SK-N-SH treated with all-trans-retinoic acid at 6 μM for 48 hours (cell line): ENCODE data around the gene ZNF618.

Experiments used
- ATAC-seq: fragments of 200-7000 bp; cut with Tn5 transposase; 3 replicates; pipeline ENCODE4 v1.9.1; 2020; ENCODE audit warnings: mild to moderate bottlenecking, moderate library complexity
- ARNTL ChIP-seq: fragments of 450-650 bp; formaldehyde crosslinking; IDR thresholded peaks from 2 replicates; pipeline ENCODE4 v1.5.0; 2020; ENCODE audit warnings: low read depth, mild to moderate bottlenecking, moderate library complexity, borderline replicate concordance
- CSDC2 ChIP-seq: fragments of 250-450 bp; sonication (Bioruptor Pico); IDR thresholded peaks from 2 replicates; pipeline ENCODE4 v1.5.0; 2020; ENCODE audit warnings: mild to moderate bottlenecking, moderate library complexity
- ESRRG ChIP-seq: fragments of 250-450 bp; sonication (Bioruptor Pico); IDR thresholded peaks from 2 replicates; pipeline ENCODE4 v1.6.1; 2021; ENCODE audit warnings: mild to moderate bottlenecking
- GLIS3 ChIP-seq: fragments of 250-450 bp; sonication (Bioruptor Pico); IDR thresholded peaks from 2 replicates; pipeline ENCODE4 v1.5.0; 2020; ENCODE audit warnings: mild to moderate bottlenecking, moderate library complexity
- ISL1 ChIP-seq: fragments of 250-450 bp; sonication (Bioruptor Pico); IDR thresholded peaks from 2 replicates; pipeline ENCODE4 v2.1.2; 2022; ENCODE audit warnings: mild to moderate bottlenecking, moderate library complexity
- PPARA ChIP-seq: fragments of 250-450 bp; sonication (Bioruptor Pico); IDR thresholded peaks from 2 replicates; pipeline ENCODE4 v1.5.0; 2020; ENCODE audit warnings: mild to moderate bottlenecking, borderline replicate concordance
- RARB ChIP-seq: fragments of 250-450 bp; sonication (Bioruptor Pico); IDR thresholded peaks from 2 replicates; pipeline ENCODE4 v1.8.0; 2021; ENCODE audit warnings: mild to moderate bottlenecking, moderate library complexity
- SNAI2 ChIP-seq: fragments of 250-450 bp; sonication (Bioruptor Pico); IDR thresholded peaks from 2 replicates; pipeline ENCODE4 v1.5.0; 2020; ENCODE audit warnings: mild to moderate bottlenecking, moderate library complexity
- TCF4 ChIP-seq: fragments of 250-450 bp; sonication (Bioruptor Pico); IDR thresholded peaks from 2 replicates; pipeline ENCODE4 v1.8.0; 2021; ENCODE audit warnings: mild to moderate bottlenecking, moderate library complexity, borderline replicate concordance
- TOX ChIP-seq: fragments of 250-450 bp; sonication (Bioruptor Pico); IDR thresholded peaks from 2 replicates; pipeline ENCODE4 v1.8.0; 2021; ENCODE audit warnings: mild to moderate bottlenecking, moderate library complexity, borderline replicate concordance
- ZC3H10 ChIP-seq: fragments of 250-450 bp; sonication (Bioruptor Pico); IDR thresholded peaks from 2 replicates; pipeline ENCODE4 v1.5.1; 2021; ENCODE audit warnings: mild to moderate bottlenecking, moderate library complexity
- ZFP3 ChIP-seq: fragments of 250-450 bp; sonication (Bioruptor Pico); IDR thresholded peaks from 2 replicates; pipeline ENCODE4 v1.5.0; 2020; ENCODE audit warnings: mild to moderate bottlenecking, moderate library complexity
- ZFP30 ChIP-seq: fragments of 450-650 bp; formaldehyde crosslinking; IDR thresholded peaks from 2 replicates; pipeline ENCODE4 v1.5.0; 2022; ENCODE audit warnings: mild to moderate bottlenecking, moderate library complexity
- ZNF565 ChIP-seq: fragments of 450-650 bp; formaldehyde crosslinking; conservative IDR thresholded peaks from 2 replicates; pipeline ENCODE4 v1.5.0; 2020; ENCODE audit warnings: low read depth, mild to moderate bottlenecking, moderate library complexity
- ZNF70 ChIP-seq: fragments of 450-650 bp; formaldehyde crosslinking; IDR thresholded peaks from 2 replicates; pipeline ENCODE4 v1.5.0; 2020; ENCODE audit warnings: mild to moderate bottlenecking, moderate library complexity
- ZNF8 ChIP-seq: fragments of 450-650 bp; formaldehyde crosslinking; IDR thresholded peaks from 2 replicates; pipeline ENCODE4 v1.5.0; 2020; ENCODE audit warnings: mild to moderate bottlenecking, moderate library complexity
- TF ChIP-seq, protein P1 (sequence below): fragments of 250-450 bp; sonication (Bioruptor Pico); IDR thresholded peaks from 2 replicates; pipeline ENCODE4 v1.5.1; 2021; ENCODE audit warnings: mild to moderate bottlenecking, moderate library complexity
- TF ChIP-seq, protein P2 (sequence below): fragments of 250-450 bp; sonication (Bioruptor Pico); IDR thresholded peaks from 2 replicates; pipeline ENCODE4 v1.5.1; 2020; ENCODE audit warnings: low read depth, mild to moderate bottlenecking, moderate library complexity
- TF ChIP-seq, protein P3 (sequence below): fragments of 250-450 bp; sonication (Bioruptor Pico); IDR thresholded peaks from 2 replicates; pipeline ENCODE4 v1.8.0; 2021; ENCODE audit warnings: low read depth, mild to moderate bottlenecking, moderate library complexity, borderline replicate concordance
- TF ChIP-seq, protein P4 (sequence below): fragments of 250-450 bp; sonication (Bioruptor Pico); IDR thresholded peaks from 2 replicates; pipeline ENCODE4 v1.5.0; 2020; ENCODE audit warnings: mild to moderate bottlenecking, moderate library complexity
- TF ChIP-seq, protein P5 (sequence below): fragments of 250-450 bp; sonication (Bioruptor Pico); IDR thresholded peaks from 2 replicates; pipeline ENCODE4 v1.8.0; 2020; ENCODE audit warnings: mild to moderate bottlenecking, moderate library complexity, borderline replicate concordance

ZNF618 gene

DNA sequence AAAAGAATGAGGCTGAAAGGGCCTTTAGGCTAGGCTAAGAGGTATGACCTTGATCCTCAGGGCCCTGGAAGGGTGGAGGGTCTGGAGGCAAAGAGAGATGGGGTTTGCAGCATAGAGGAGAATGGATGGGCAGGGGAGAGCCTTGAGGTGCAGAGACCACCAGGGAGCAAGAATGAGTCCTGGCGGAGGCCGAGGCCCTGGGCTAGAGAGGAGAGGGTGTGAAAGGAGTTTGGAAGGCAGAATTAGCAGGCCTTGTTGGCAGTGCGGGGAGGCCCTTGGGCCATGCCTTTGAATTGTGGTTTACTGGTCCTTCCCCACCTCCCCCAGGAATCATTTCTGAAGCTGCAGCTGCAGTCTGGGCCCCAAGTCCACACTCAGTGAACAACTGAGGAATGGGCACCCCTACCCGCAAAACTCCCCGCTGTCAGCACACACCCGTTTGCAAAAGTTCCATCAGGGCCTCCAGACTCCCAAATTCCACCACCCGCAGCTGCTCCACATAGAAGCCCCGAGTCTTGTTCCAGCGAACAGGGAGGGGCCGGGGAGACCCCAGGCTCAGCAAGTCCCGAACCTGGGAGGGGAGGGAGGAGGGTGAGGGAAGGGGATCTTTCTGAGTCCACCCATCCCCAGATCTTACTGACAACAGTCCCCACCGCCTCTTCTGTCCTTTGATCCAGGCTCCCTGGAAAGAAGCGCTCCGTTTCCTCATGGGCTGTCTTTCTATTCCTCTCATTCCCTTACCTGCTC, 220.9 kb downstream of the ZNF618 start:
- ATAC-seq: no peak
- no peak for TF ChIP-seq RARB (CRISPR knock-in tag)
- no peak for TF ChIP-seq SNAI2 (CRISPR knock-in tag)
- no peak for TF ChIP-seq ISL1
- no peak for TF ChIP-seq ZNF565
- no peak for TF ChIP-seq TOX (CRISPR knock-in tag)
- TF ChIP-seq ZFP30 (CRISPR knock-in tag): no peak
- TF ChIP-seq, protein P1, sequence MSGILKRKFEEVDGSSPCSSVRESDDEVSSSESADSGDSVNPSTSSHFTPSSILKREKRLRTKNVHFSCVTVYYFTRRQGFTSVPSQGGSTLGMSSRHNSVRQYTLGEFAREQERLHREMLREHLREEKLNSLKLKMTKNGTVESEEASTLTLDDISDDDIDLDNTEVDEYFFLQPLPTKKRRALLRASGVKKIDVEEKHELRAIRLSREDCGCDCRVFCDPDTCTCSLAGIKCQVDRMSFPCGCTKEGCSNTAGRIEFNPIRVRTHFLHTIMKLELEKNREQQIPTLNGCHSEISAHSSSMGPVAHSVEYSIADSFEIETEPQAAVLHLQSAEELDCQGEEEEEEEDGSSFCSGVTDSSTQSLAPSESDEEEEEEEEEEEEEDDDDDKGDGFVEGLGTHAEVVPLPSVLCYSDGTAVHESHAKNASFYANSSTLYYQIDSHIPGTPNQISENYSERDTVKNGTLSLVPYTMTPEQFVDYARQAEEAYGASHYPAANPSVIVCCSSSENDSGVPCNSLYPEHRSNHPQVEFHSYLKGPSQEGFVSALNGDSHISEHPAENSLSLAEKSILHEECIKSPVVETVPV (CRISPR knock-in tag): no peak

DNA sequence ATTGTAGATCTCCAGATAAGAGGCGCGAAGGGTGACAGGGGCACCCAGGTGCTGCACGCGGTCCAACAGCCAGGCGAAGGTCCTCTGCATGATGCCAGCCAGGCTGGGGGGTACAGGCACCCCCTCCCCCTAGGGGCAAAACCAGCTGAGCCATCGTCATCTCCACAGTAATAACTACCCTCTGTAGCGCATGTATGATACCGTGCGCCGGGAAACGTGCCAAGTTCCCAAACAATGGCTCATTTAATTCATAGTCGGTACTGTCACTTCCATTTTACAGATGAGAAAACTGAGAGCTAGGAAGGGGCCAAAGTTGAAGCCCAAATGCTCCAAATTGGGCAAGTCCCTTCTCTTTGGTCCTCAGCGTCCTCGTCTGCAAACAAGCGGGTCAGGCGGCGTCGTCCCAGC, 221.5 kb downstream of the ZNF618 start:
- ATAC-seq: peak; percentile 17; the same call in 2 of the 3 replicates
- TF ChIP-seq, protein P2, sequence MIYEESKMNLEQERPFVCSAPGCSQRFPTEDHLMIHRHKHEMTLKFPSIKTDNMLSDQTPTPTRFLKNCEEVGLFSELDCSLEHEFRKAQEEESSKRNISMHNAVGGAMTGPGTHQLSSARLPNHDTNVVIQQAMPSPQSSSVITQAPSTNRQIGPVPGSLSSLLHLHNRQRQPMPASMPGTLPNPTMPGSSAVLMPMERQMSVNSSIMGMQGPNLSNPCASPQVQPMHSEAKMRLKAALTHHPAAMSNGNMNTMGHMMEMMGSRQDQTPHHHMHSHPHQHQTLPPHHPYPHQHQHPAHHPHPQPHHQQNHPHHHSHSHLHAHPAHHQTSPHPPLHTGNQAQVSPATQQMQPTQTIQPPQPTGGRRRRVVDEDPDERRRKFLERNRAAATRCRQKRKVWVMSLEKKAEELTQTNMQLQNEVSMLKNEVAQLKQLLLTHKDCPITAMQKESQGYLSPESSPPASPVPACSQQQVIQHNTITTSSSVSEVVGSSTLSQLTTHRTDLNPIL: no peak
- TF ChIP-seq ZNF565: no peak
- TF ChIP-seq, protein P3, sequence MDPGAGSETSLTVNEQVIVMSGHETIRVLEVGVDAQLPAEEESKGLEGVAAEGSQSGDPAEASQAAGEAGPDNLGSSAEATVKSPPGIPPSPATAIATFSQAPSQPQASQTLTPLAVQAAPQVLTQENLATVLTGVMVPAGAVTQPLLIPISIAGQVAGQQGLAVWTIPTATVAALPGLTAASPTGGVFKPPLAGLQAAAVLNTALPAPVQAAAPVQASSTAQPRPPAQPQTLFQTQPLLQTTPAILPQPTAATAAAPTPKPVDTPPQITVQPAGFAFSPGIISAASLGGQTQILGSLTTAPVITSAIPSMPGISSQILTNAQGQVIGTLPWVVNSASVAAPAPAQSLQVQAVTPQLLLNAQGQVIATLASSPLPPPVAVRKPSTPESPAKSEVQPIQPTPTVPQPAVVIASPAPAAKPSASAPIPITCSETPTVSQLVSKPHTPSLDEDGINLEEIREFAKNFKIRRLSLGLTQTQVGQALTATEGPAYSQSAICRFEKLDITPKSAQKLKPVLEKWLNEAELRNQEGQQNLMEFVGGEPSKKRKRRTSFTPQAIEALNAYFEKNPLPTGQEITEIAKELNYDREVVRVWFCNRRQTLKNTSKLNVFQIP (CRISPR knock-in tag): no peak
- TF ChIP-seq, protein P4, sequence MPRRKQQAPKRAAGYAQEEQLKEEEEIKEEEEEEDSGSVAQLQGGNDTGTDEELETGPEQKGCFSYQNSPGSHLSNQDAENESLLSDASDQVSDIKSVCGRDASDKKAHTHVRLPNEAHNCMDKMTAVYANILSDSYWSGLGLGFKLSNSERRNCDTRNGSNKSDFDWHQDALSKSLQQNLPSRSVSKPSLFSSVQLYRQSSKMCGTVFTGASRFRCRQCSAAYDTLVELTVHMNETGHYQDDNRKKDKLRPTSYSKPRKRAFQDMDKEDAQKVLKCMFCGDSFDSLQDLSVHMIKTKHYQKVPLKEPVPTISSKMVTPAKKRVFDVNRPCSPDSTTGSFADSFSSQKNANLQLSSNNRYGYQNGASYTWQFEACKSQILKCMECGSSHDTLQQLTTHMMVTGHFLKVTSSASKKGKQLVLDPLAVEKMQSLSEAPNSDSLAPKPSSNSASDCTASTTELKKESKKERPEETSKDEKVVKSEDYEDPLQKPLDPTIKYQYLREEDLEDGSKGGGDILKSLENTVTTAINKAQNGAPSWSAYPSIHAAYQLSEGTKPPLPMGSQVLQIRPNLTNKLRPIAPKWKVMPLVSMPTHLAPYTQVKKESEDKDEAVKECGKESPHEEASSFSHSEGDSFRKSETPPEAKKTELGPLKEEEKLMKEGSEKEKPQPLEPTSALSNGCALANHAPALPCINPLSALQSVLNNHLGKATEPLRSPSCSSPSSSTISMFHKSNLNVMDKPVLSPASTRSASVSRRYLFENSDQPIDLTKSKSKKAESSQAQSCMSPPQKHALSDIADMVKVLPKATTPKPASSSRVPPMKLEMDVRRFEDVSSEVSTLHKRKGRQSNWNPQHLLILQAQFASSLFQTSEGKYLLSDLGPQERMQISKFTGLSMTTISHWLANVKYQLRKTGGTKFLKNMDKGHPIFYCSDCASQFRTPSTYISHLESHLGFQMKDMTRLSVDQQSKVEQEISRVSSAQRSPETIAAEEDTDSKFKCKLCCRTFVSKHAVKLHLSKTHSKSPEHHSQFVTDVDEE (CRISPR knock-in tag): no peak
- TF ChIP-seq ARNTL (CRISPR knock-in tag): no peak
- TF ChIP-seq, protein P5, sequence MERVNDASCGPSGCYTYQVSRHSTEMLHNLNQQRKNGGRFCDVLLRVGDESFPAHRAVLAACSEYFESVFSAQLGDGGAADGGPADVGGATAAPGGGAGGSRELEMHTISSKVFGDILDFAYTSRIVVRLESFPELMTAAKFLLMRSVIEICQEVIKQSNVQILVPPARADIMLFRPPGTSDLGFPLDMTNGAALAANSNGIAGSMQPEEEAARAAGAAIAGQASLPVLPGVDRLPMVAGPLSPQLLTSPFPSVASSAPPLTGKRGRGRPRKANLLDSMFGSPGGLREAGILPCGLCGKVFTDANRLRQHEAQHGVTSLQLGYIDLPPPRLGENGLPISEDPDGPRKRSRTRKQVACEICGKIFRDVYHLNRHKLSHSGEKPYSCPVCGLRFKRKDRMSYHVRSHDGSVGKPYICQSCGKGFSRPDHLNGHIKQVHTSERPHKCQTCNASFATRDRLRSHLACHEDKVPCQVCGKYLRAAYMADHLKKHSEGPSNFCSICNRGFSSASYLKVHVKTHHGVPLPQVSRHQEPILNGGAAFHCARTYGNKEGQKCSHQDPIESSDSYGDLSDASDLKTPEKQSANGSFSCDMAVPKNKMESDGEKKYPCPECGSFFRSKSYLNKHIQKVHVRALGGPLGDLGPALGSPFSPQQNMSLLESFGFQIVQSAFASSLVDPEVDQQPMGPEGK (CRISPR knock-in tag): no peak
- TF ChIP-seq ZFP30 (CRISPR knock-in tag): no peak
- TF ChIP-seq TOX (CRISPR knock-in tag): no peak
- TF ChIP-seq TCF4: no peak
- TF ChIP-seq ZNF70 (CRISPR knock-in tag): no peak
- no peak for TF ChIP-seq ESRRG
- TF ChIP-seq PPARA (CRISPR knock-in tag): no peak
- no peak for TF ChIP-seq ZNF8 (CRISPR knock-in tag)
- TF ChIP-seq SNAI2 (CRISPR knock-in tag): no peak
- TF ChIP-seq ZC3H10 (CRISPR knock-in tag): no peak
- no peak for TF ChIP-seq CSDC2 (CRISPR knock-in tag)
- no peak for TF ChIP-seq ISL1

DNA sequence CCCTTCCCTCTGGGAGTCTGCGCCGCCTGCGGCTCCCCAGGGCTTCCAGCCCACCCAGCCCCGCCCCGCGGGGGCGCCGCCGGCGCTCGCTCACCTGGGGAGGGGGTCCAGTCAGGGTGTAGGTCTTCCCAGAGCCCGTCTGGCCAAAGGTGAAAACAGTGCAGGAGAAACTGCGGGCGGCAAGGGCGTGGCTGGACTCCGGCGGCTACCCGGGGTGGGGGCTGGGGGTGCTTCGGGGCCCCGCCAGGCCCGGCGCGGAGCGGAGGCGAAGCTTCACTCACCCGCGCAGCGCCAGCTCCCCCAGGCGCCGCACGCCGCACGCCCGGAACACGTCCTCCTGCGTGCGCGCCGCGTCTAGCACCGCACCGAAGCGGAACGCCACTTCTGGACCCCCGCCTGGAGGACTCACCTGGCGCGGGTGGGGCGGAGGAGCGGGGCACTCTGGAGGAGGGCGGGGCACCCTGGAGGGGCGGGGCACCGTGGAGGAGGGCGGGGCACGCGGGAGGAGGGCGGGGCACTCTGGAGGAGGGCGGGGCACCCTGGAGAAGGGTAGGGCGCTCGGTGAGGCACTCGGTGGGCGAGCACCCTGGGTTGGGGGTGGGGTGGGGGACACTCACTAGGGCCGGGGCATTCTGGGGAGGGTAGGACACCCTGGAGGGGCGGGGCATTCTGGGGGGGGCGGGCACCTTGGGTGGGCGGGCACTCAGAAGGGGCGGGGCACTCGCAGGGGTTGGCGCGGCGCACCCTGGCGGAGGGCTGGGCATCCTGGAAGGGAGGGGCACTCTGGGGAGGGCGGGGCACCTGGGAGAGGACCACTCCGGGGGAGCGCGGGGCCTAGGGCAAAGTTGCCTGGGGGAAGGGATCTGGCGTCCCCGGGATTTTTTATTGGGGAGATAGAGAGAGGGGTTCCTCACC, 222.2 kb downstream of the ZNF618 start:
- ATAC-seq: peak; percentile 73
- no peak for TF ChIP-seq ISL1
- no peak for TF ChIP-seq ZNF70 (CRISPR knock-in tag)
- TF ChIP-seq GLIS3: no peak
- TF ChIP-seq ZFP3 (CRISPR knock-in tag): no peak
- no peak for TF ChIP-seq ZC3H10 (CRISPR knock-in tag)
- TF ChIP-seq, all 23 proteins: peak for 0
